NB4 (cell line): Measurements from ENCODE around the gene MALRD1.

Experiments
- CTCF ChIP-seq: IDR thresholded peaks from one replicate; pipeline ENCODE4 v1.5.1; 2012; ENCODE audit warnings: low read depth, low read length
- MYC ChIP-seq: IDR thresholded peaks from 2 replicates; pipeline ENCODE4 v1.6.1; 2011; ENCODE audit warnings: low read depth, low read length
- POLR2A ChIP-seq: IDR thresholded peaks from 2 replicates; pipeline ENCODE4 v1.6.1; 2011; ENCODE audit warnings: mild to moderate bottlenecking; ENCODE audit not compliant: insufficient read length; ENCODE audit errors: extremely low read depth

- no peak for TF ChIP-seq POLR2A
- no peak for TF ChIP-seq CTCF
- no peak for TF ChIP-seq MYC
Observed at GRCh38 chr10:19158870-19159269, 110.3 kb downstream of the MALRD1 start.
